Choroid plexus epithelial cell (primary cell): ENCODE measurements around the gene IL32.

ENCODE experiments used
- DNase-seq: peaks from one replicate; pipeline ENCODE4 v3.0.0-alpha.2; 2010; ENCODE audit warnings: low read depth
- H3K4me3 ChIP-seq: 2 replicates; pipeline ENCODE4 v1.5.1; 2011; ENCODE audit warnings: low read depth, mild to moderate bottlenecking, control low read depth, low read length, moderate library complexity
- CTCF ChIP-seq: conservative IDR thresholded peaks from 2 replicates; pipeline ENCODE4 v1.5.1; 2011; ENCODE audit warnings: low read depth, mild to moderate bottlenecking, control low read depth, inconsistent platforms, low read length, moderate library complexity

IL32 gene

GRCh38 chr16:3020604-3021448, 44.6 kb upstream of the IL32 start:
- TF ChIP-seq CTCF: no peak
- DNase-seq: peak; percentile 86
- H3K4me3 ChIP-seq: peak overlapping the region; percentile 82

- TF ChIP-seq CTCF: peak; percentile 46
- peak overlapping the region; percentile 82 for H3K4me3 ChIP-seq
- peak; percentile 94 for DNase-seq
Observed at GRCh38 chr16:3021449-3022207, 43.8 kb upstream of the IL32 start.

GRCh38 chr16:3022208-3022683, 43.2 kb upstream of the IL32 start:
- no peak for TF ChIP-seq CTCF
- DNase-seq: peak; percentile 97
- peak overlapping the region; percentile 87 for H3K4me3 ChIP-seq

GRCh38 chr16:3022684-3023414, 42.6 kb upstream of the IL32 start:
- TF ChIP-seq CTCF: no peak
- H3K4me3 ChIP-seq: peak overlapping the region; percentile 87
- peak; percentile 54 for DNase-seq

GRCh38 chr16:3023415-3023668, 42.1 kb upstream of the IL32 start:
- peak overlapping the region; percentile 87 for H3K4me3 ChIP-seq
- no peak for TF ChIP-seq CTCF
- DNase-seq: peak; percentile 64

- no peak for TF ChIP-seq CTCF
- H3K4me3 ChIP-seq: peak within 1 kb of the TSS; percentile 87
- DNase-seq: peak; percentile 99
Observed at GRCh38 chr16:3023669-3024478, 41.6 kb upstream of the IL32 start, which contains the start of the genes HCFC1R1 and THOC6. TSS of gene HCFC1R1 (minus strand) at chr16:3023942. CDS start at chr16:3023941, 1 bp downstream. TSS of gene THOC6 (plus strand) at chr16:3024035. CDS start at chr16:3024327, 292 bp downstream.
